ENCODE results near the gene FOXL3. TPM values are rescaled to one million over a fixed set of nuclear protein-coding genes. Genes with fewer than 3 reads are reported as not detected.

FOXL3 gene
- total RNA-seq, 1 donor from 2014 or later = not detected

DNA sequence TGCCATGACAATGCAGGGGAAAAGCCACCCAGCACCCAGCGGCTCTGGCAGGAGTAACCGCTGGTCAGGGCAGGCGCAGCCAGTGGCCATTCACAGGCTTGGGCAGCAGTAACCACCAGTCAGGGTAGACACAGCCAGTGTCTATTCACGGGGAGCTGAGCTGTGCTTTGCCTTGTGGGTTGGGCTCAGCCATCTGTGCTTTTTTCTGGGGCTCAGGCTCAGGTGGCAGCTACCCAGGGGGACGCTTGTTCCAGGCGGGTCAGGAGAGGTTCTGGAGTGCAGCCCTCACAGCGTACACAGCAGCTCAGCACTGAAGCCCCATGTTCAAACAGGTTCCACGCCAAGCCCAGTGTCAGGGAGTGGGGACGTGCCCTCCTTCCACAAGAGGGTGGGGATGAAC is 28.5 kb downstream of the FOXL3 start:
- Mint-ChIP-seq H3K9me3 (no peaks in the 10 kb centered on the region), H3K4me3 (no peak overlapping the region), H3K27me3 (peaks cover 24% of the 10 kb centered on the region), H3K27ac (peak overlapping the region; percentile 13), H3K36me3 (no peaks in the 10 kb centered on the region), H3K4me1 (ENCODE audit: unreplicated experiment) (peaks cover 7% of the 10 kb centered on the region)
- no peak for DNase-seq (ENCODE audit: extremely low spot score, unreplicated experiment)
- TF ChIP-seq CTCF (conservative IDR thresholded peaks at IDR 0.05) = no peak

DNA sequence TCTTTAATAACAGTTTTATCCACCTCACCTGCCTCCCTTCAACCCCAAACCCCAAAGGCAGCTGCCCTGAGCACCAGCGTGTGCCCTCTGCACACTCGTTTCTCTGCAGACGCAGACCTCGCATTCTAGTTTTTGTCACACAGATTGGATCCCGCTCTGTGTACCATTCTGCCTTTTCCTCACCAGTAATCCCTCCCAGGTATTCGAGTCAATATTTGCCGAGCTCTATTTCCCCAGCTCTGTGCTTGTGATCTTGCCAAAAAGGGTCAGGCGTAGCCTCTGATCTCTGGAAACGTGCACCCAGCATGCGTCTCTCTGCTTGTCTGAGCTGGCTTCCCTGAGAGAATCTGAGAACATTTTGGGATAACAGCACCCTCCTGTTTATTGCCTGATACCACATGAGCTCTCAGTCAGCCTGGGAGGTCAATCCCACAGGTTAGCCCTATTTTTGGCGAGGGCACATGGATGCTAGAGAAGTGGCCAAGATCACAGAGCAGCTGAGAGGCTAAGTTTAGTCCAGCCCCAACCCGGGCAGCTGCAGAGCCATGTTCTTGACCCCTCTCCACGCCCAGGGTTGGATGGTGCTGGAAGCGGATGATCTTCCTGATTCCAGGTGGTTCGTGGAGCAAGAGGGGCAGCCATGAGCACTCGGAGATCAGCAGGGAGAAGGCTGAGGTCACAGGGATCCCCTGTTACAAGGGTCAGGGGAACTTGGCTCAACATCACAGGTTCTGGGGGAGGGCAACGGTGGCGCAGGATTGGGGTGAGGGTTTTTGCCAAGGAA is 29.1 kb downstream of the FOXL3 start:
- no peak overlapping the region for H3K4me3 Mint-ChIP-seq
- no peaks in the 10 kb centered on the region for H3K36me3 Mint-ChIP-seq
- H3K27me3 Mint-ChIP-seq = peaks cover 24% of the 10 kb centered on the region
- TF ChIP-seq CTCF (conservative IDR thresholded peaks at IDR 0.05) = no peak
- peaks cover 10% of the 10 kb centered on the region for H3K4me1 Mint-ChIP-seq (ENCODE audit: unreplicated experiment)
- no peaks in the 10 kb centered on the region for H3K9me3 Mint-ChIP-seq
- no peak for DNase-seq (ENCODE audit: extremely low spot score, unreplicated experiment)
- peak overlapping the region; percentile 13 for H3K27ac Mint-ChIP-seq

- TF ChIP-seq CTCF (conservative IDR thresholded peaks at IDR 0.05) = no peak
- peaks cover 22% of the 10 kb centered on the region for H3K27me3 Mint-ChIP-seq
- H3K4me1 Mint-ChIP-seq (ENCODE audit: unreplicated experiment) = peaks cover 10% of the 10 kb centered on the region
- H3K27ac Mint-ChIP-seq = no peak overlapping the region
- no peaks in the 10 kb centered on the region for H3K36me3 Mint-ChIP-seq
- H3K4me3 Mint-ChIP-seq = no peak overlapping the region
- no peaks in the 10 kb centered on the region for H3K9me3 Mint-ChIP-seq
- no peak for DNase-seq (ENCODE audit: extremely low spot score, unreplicated experiment)
Observed at GRCh38 chr7:320297-320696, 30.3 kb downstream of the FOXL3 start.

DNA sequence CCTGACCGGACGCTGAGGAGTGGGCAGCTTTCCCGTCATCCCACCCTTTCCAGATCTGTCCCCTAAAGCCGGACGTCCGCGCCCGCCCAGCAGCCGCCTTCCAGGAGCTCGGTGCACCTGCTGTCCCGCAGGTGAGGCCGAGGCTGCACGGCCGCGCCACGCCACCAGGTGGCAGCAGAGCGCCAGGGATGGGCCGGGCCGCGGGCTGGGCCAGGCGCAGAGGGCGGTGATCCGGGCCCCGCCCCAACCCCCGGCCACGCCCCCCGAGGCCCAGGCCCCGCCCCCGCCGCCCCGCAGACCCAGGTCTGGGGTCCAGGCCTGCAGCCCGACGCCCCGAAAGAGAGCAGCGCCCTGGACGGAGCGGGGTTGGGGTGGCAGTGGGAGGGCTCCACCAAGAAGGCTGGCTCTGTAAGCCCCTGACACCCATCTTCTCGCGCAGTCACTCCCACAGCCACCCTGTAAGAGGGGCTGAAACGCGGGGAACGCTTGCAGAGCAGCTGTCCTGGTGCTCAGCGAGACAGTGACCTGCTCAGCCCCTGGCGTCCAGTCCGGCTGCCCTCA is 32.2 kb downstream of the FOXL3 start:
- DNase-seq (ENCODE audit: extremely low spot score, unreplicated experiment) = peak; percentile 93
- peak overlapping the region; percentile 14 for H3K4me3 Mint-ChIP-seq
- H3K27ac Mint-ChIP-seq = no peak overlapping the region
- H3K36me3 Mint-ChIP-seq = no peaks in the 10 kb centered on the region
- peaks cover 18% of the 10 kb centered on the region for H3K27me3 Mint-ChIP-seq
- peak; percentile 100 for TF ChIP-seq CTCF (conservative IDR thresholded peaks at IDR 0.05)
- no peaks in the 10 kb centered on the region for H3K9me3 Mint-ChIP-seq
- H3K4me1 Mint-ChIP-seq (ENCODE audit: unreplicated experiment) = peaks cover 16% of the 10 kb centered on the region

- DNase-seq (ENCODE audit: extremely low spot score, unreplicated experiment) = no peak
- Mint-ChIP-seq H3K27me3 (peaks cover 18% of the 10 kb centered on the region), H3K36me3 (no peaks in the 10 kb centered on the region), H3K9me3 (no peaks in the 10 kb centered on the region), H3K4me1 (ENCODE audit: unreplicated experiment) (peaks cover 16% of the 10 kb centered on the region), H3K4me3 (peak overlapping the region; percentile 14), H3K27ac (no peak overlapping the region)
- no peak for TF ChIP-seq CTCF (conservative IDR thresholded peaks at IDR 0.05)
Observed at GRCh38 chr7:322708-323111, 32.7 kb downstream of the FOXL3 start.

Data from type B pancreatic cell (in vitro differentiated cells).